ENCODE measurements around the gene SAFB2. TPM values are rescaled to one million over a fixed set of nuclear protein-coding genes. Genes with fewer than 3 reads are reported as not detected.

SAFB2 gene
- total and polyA plus RNA-seq, 10 of the 15 experiments (the other 5 are each of a cell fraction or from before 2014, with no cell fraction given), result 4.5 to 89.2 (median 42.9) TPM

GRCh38 chr19:5567360-5567969 lies 55.1 kb downstream of the SAFB2 start, which contains the start of gene TINCR (continued):
- no peak for TF ChIP-seq ZNF592 (IDR thresholded peaks at IDR 0.05)
- no peak for TF ChIP-seq SUPT20H (IDR thresholded peaks at IDR 0.05; ENCODE audit: borderline replicate concordance, control insufficient read depth, low read depth, low read length)

- H3K4me1 ChIP-seq (ENCODE audit: control insufficient read depth, insufficient read depth, low read length), result no peaks in the 10 kb centered on the region
- intact Hi-C loops (cut with micrococcal nuclease; ENCODE audit: unreplicated experiment), result no loop called here
- TF ChIP-seq CBX3 (IDR thresholded peaks at IDR 0.05; ENCODE audit: borderline replicate concordance, low read depth) (no peak), RELB (IDR thresholded peaks at IDR 0.05; ENCODE audit: low read depth) (no peak), ZNF274 (IDR thresholded peaks at IDR 0.05; ENCODE audit: insufficient read depth, insufficient read length) (no peak), ZSCAN29 (IDR thresholded peaks at IDR 0.05) (no peak)
- no peak overlapping the region for H3K27ac ChIP-seq (ENCODE audit: control insufficient read depth, insufficient read depth)
- H3K4me2 ChIP-seq (ENCODE audit: control insufficient read depth, insufficient read depth), result no peak overlapping the region
- H3K4me3 ChIP-seq, result no peak overlapping the region
- H3K27me3 ChIP-seq (replicated peaks in 1 of 2; ENCODE audit: control insufficient read depth in 2 of 2, insufficient read depth in 2 of 2, low read length in 1 of 2), result no peaks in the 10 kb centered on the region; a peak in 1 of 4 replicates
- no peaks in the 10 kb centered on the region for H3K79me2 ChIP-seq (ENCODE audit: control insufficient read depth, insufficient read depth, low read length)
- ChIA-PET SMC1A (ENCODE audit: uncharacterized antibody, unreplicated experiment) (no interaction called here), CTCF (interaction anchor here (0.8 kb wide), 1 partner anchor 17 kb away, joined by 3 read pairs; no protein-coding TSS in a partner anchor), RAD21 (ENCODE audit: unreplicated experiment) (no interaction called here), POLR2A (no interaction called here)
- H3K9me3 ChIP-seq (replicated peaks; ENCODE audit: control insufficient read depth, insufficient read depth, low read length), result no peaks in the 10 kb centered on the region; the same call in 2 of the 3 replicates
- BruUV-seq (replicated peaks), result no TSS peak
- no peak overlapping the region for H3K9ac ChIP-seq (ENCODE audit: control insufficient read depth, insufficient read depth, low read length)
- DNase-seq (ENCODE audit: low read depth, low spot score) (no peak), FAIRE-seq (no peak), ATAC-seq (no peak)
- no peaks in the 10 kb centered on the region for H4K20me1 ChIP-seq (ENCODE audit: control insufficient read depth, insufficient read depth)
- H3K36me3 ChIP-seq (ENCODE audit: control insufficient read depth in 2 of 2, insufficient read depth in 2 of 2, low read length in 1 of 2), result no peaks in the 10 kb centered on the region
- in situ Hi-C loops (cut with MboI), result no loop called here
- WGBS (ENCODE audit: insufficient coverage, insufficient replicate concordance, low lambda C conversion rate, missing lambda C conversion rate), result 80% methylated on average over 6 of the region's 7 CpGs
- no peak overlapping the region for H2AFZ ChIP-seq (ENCODE audit: control insufficient read depth, low read depth, low read length)
These were observed 57.6 kb downstream of the SAFB2 start for GRCh38 chr19:5564930-5565329.
